Smooth muscle cell of the umbilical artery (primary cell): ENCODE results near the gene RPAP2. TPM values are rescaled to one million over a fixed set of nuclear protein-coding genes. Genes with fewer than 3 reads are reported as not detected.

Source experiments
- total RNA-seq: library from RNA; depleted of rRNA; stranded (reverse); fragments of >200 nt; gene quantifications from 2 replicates; pipeline ENCODE4 v1.2.3, GENCODE V29; 2014

RPAP2 gene
- total RNA-seq: 8.3 and 22.2 TPM in 2 replicates

GRCh38 chr1:92298573-92299476 lies at the start of gene RPAP2, which contains the start of gene GLMN:
RPAP2 (plus strand) TSS chr1:92299059; CDS start chr1:92299074, 15 bp downstream.
GLMN (minus strand) TSS chr1:92298987; CDS start chr1:92297999, 988 bp downstream.

Other genes starting within 250 kb of the RPAP2 start
- not detected in 2 replicates for gene SETSIP, start 223.6 kb upstream of the RPAP2 start, total RNA-seq
- 3.9 and 7.7 TPM in 2 replicates for gene BTBD8, start 218.7 kb upstream of the RPAP2 start, total RNA-seq
- not detected in 2 replicates for gene C1orf146, start 81.1 kb upstream of the RPAP2 start, total RNA-seq
- 8.9 and 10.9 TPM in 2 replicates for gene GLMN, start 72 bp upstream of the RPAP2 start, total RNA-seq
- under 0.01 and 0.37 TPM in 2 replicates for gene GFI1, start 187.9 kb downstream of the RPAP2 start, total RNA-seq